Neural cell (in vitro differentiated cells): ENCODE results near the gene SAE1.

Experiments
- RAD21 ChIP-seq: fragments of 450-650 bp; conservative IDR thresholded peaks from 2 replicates; pipeline ENCODE4 v1.6.1; 2014; ENCODE audit warnings: antibody characterized with exemption, mild to moderate bottlenecking, moderate library complexity
- TF ChIP-seq, protein P1 (sequence below): IDR thresholded peaks from 2 replicates; pipeline ENCODE4 v1.6.1; 2012; ENCODE audit warnings: borderline replicate concordance
- TF ChIP-seq, protein P2 (sequence below): fragments of 450-650 bp; IDR thresholded peaks from 2 replicates; pipeline ENCODE4 v1.5.1; 2014; ENCODE audit warnings: antibody characterized with exemption, mild to moderate bottlenecking, moderate library complexity; ENCODE audit not compliant: poor library complexity, severe bottlenecking

DNA sequence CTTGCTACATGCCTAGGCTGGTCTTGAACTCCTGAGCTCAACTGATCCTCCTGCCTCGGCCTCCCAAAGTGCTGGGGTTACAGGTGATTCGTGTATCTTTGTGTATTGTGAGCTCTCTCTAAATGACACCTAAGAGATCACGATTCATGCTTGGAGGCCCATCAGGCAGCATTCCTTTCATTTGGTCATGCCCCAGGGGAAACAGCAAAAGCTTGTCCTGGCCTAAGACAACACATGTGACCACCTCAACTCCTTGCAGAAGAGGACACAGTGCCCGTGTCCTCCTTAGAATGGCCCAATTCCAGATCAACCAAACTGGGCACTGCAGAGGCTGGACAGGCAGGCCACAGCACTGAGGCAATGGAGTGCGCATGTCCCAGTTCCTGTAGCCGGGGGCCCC lies 49.5 kb upstream of the SAE1 start:
- TF ChIP-seq, protein P1, sequence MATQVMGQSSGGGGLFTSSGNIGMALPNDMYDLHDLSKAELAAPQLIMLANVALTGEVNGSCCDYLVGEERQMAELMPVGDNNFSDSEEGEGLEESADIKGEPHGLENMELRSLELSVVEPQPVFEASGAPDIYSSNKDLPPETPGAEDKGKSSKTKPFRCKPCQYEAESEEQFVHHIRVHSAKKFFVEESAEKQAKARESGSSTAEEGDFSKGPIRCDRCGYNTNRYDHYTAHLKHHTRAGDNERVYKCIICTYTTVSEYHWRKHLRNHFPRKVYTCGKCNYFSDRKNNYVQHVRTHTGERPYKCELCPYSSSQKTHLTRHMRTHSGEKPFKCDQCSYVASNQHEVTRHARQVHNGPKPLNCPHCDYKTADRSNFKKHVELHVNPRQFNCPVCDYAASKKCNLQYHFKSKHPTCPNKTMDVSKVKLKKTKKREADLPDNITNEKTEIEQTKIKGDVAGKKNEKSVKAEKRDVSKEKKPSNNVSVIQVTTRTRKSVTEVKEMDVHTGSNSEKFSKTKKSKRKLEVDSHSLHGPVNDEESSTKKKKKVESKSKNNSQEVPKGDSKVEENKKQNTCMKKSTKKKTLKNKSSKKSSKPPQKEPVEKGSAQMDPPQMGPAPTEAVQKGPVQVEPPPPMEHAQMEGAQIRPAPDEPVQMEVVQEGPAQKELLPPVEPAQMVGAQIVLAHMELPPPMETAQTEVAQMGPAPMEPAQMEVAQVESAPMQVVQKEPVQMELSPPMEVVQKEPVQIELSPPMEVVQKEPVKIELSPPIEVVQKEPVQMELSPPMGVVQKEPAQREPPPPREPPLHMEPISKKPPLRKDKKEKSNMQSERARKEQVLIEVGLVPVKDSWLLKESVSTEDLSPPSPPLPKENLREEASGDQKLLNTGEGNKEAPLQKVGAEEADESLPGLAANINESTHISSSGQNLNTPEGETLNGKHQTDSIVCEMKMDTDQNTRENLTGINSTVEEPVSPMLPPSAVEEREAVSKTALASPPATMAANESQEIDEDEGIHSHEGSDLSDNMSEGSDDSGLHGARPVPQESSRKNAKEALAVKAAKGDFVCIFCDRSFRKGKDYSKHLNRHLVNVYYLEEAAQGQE, result no peak
- TF ChIP-seq, protein P2, sequence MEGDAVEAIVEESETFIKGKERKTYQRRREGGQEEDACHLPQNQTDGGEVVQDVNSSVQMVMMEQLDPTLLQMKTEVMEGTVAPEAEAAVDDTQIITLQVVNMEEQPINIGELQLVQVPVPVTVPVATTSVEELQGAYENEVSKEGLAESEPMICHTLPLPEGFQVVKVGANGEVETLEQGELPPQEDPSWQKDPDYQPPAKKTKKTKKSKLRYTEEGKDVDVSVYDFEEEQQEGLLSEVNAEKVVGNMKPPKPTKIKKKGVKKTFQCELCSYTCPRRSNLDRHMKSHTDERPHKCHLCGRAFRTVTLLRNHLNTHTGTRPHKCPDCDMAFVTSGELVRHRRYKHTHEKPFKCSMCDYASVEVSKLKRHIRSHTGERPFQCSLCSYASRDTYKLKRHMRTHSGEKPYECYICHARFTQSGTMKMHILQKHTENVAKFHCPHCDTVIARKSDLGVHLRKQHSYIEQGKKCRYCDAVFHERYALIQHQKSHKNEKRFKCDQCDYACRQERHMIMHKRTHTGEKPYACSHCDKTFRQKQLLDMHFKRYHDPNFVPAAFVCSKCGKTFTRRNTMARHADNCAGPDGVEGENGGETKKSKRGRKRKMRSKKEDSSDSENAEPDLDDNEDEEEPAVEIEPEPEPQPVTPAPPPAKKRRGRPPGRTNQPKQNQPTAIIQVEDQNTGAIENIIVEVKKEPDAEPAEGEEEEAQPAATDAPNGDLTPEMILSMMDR, result no peak
- no peak for TF ChIP-seq RAD21
